GM23338 (cell line): Measurements from ENCODE around the gene PUM1.

Source experiments
- CREB1 ChIP-seq: fragments of 250-450 bp; sonication (Bioruptor Pico); IDR thresholded peaks from 2 replicates; pipeline ENCODE4 v1.5.0; 2020; ENCODE audit warnings: low read depth, mild to moderate bottlenecking, moderate library complexity
- EZH2 ChIP-seq: fragments of 200-600 bp; sonication (generic); IDR thresholded peaks from one replicate; pipeline ENCODE4 v1.8.0; 2017; ENCODE audit warnings: antibody characterized with exemption, mild to moderate bottlenecking, low read depth; ENCODE audit not compliant: unreplicated experiment
- EZH2phosphoT487 ChIP-seq: fragments of 200-600 bp; sonication (generic); IDR thresholded peaks from one replicate; pipeline ENCODE4 v1.8.1; 2018; ENCODE audit warnings: antibody characterized with exemption; ENCODE audit not compliant: unreplicated experiment
- POLR2AphosphoS5 ChIP-seq: IDR thresholded peaks from 2 replicates; pipeline ENCODE4 v1.6.1; 2016; ENCODE audit warnings: antibody characterized with exemption, low read depth
- TF ChIP-seq, protein P1 (sequence below), 2 experiments: fragments of 200-600 bp in 1 of 2; sonication (generic) in 1 of 2; conservative IDR thresholded peaks; 2 replicates each; pipeline versions ENCODE4 v1.5.1 to v1.6.1; 2016 to 2017; ENCODE audit warnings: antibody characterized with exemption in 2 of 2, low read depth in 2 of 2, mild to moderate bottlenecking in 2 of 2, moderate library complexity in 1 of 2
- TF ChIP-seq, protein P2 (sequence below): IDR thresholded peaks from one replicate; pipeline ENCODE4 v1.6.1; 2018; ENCODE audit warnings: antibody characterized with exemption; ENCODE audit not compliant: unreplicated experiment

DNA sequence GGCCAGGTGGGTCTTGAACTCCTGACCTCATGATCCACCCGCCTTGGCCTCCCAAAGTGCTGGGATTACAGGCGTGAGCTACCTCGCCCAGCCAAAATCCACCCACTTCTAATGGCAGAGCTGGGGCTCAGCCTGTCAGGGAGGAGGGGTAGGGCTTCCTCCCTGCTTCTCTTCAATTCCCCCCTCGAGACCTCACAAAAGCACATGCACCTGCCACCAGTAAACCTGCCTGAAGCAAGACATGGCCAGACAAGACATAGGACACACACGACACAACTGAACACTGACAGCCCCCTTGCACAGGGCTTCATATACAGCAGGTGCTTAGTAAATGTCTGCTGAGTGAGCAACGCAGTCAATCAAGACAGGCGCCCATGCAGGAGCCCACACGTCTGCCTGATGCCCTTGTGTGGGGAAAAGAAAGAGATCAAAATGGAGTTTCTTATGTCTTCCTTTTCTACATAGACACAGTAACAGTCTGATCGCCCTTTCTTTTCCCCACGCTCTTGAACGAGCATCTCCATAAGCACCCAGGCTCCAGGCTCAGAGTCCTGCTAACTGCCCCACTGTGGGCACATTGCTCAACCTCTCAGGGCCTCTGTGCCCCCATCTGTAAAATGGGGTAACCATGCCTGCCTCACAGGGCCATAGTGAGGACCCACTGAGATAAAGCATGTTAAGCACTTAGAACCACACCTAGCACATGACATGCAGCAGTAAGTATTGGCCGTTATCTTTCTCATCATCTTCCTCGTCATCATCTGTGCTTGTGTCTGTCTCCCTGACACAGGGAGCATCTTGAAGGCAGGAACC, 165.7 kb downstream of the PUM1 start:
- no peak for TF ChIP-seq CREB1 (CRISPR knock-in tag)
- TF ChIP-seq, protein P1, sequence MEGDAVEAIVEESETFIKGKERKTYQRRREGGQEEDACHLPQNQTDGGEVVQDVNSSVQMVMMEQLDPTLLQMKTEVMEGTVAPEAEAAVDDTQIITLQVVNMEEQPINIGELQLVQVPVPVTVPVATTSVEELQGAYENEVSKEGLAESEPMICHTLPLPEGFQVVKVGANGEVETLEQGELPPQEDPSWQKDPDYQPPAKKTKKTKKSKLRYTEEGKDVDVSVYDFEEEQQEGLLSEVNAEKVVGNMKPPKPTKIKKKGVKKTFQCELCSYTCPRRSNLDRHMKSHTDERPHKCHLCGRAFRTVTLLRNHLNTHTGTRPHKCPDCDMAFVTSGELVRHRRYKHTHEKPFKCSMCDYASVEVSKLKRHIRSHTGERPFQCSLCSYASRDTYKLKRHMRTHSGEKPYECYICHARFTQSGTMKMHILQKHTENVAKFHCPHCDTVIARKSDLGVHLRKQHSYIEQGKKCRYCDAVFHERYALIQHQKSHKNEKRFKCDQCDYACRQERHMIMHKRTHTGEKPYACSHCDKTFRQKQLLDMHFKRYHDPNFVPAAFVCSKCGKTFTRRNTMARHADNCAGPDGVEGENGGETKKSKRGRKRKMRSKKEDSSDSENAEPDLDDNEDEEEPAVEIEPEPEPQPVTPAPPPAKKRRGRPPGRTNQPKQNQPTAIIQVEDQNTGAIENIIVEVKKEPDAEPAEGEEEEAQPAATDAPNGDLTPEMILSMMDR (conservative IDR thresholded peaks at IDR 0.05; ENCODE audit: low read depth in 2 of 2): no peak
- TF ChIP-seq POLR2AphosphoS5: no peak
- TF ChIP-seq EZH2phosphoT487: no peak
- TF ChIP-seq EZH2: no peak
- TF ChIP-seq, protein P2, sequence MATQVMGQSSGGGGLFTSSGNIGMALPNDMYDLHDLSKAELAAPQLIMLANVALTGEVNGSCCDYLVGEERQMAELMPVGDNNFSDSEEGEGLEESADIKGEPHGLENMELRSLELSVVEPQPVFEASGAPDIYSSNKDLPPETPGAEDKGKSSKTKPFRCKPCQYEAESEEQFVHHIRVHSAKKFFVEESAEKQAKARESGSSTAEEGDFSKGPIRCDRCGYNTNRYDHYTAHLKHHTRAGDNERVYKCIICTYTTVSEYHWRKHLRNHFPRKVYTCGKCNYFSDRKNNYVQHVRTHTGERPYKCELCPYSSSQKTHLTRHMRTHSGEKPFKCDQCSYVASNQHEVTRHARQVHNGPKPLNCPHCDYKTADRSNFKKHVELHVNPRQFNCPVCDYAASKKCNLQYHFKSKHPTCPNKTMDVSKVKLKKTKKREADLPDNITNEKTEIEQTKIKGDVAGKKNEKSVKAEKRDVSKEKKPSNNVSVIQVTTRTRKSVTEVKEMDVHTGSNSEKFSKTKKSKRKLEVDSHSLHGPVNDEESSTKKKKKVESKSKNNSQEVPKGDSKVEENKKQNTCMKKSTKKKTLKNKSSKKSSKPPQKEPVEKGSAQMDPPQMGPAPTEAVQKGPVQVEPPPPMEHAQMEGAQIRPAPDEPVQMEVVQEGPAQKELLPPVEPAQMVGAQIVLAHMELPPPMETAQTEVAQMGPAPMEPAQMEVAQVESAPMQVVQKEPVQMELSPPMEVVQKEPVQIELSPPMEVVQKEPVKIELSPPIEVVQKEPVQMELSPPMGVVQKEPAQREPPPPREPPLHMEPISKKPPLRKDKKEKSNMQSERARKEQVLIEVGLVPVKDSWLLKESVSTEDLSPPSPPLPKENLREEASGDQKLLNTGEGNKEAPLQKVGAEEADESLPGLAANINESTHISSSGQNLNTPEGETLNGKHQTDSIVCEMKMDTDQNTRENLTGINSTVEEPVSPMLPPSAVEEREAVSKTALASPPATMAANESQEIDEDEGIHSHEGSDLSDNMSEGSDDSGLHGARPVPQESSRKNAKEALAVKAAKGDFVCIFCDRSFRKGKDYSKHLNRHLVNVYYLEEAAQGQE: no peak
